HepG2 (cell line): ENCODE data around the gene OPRD1. TPM values are rescaled to one million over a fixed set of nuclear protein-coding genes. Genes with fewer than 3 reads are reported as not detected.
A peak's percentile ranks its signal among the peaks of the same experiment; 100 is the strongest.

Experiments used
- FOXJ3 ChIP-seq: sonication (generic); formaldehyde crosslinking; IDR thresholded peaks from 2 replicates; pipeline ENCODE4 v1.4.0; 2020; ENCODE audit warnings: missing genetic modification reagents, mild to moderate bottlenecking, borderline replicate concordance
- GMEB2 ChIP-seq: IDR thresholded peaks from 2 replicates; pipeline ENCODE4 v1.6.1; 2016; ENCODE audit warnings: missing biosample characterization, missing genetic modification reagents, low read depth
- KDM2A ChIP-seq: sonication (generic); formaldehyde crosslinking; IDR thresholded peaks from 2 replicates; pipeline ENCODE4 v1.4.0; 2020; ENCODE audit warnings: low read depth, missing genetic modification reagents, borderline replicate concordance
- KDM5A ChIP-seq: fragments of 200-600 bp; sonication (generic); IDR thresholded peaks from 2 replicates; pipeline ENCODE4 v1.7.0; 2018; ENCODE audit warnings: antibody characterized with exemption, mild to moderate bottlenecking, low read length, borderline replicate concordance
- MTERF4 ChIP-seq: sonication (generic); formaldehyde crosslinking; IDR thresholded peaks from 2 replicates; pipeline ENCODE4 v1.8.0; 2023; ENCODE audit warnings: mild to moderate bottlenecking, missing genetic modification reagents
- NR0B2 ChIP-seq: sonication (generic); formaldehyde crosslinking; IDR thresholded peaks from 2 replicates; pipeline ENCODE4 v1.4.0; 2020; ENCODE audit warnings: mild to moderate bottlenecking, missing genetic modification reagents
- PBX3 ChIP-seq: sonication (generic); formaldehyde crosslinking; IDR thresholded peaks from 2 replicates; pipeline ENCODE4 v1.8.1; 2023; ENCODE audit warnings: missing genetic modification reagents, inconsistent platforms, borderline replicate concordance
- POLR2A ChIP-seq, 2 experiments: IDR thresholded peaks; 2 replicates each; pipeline ENCODE4 v1.6.1; 2011; ENCODE audit warnings: low read depth in 2 of 2, low read length in 2 of 2, mild to moderate bottlenecking in 1 of 2, moderate library complexity in 1 of 2; ENCODE audit not compliant: insufficient read depth in 1 of 2
- SP2 ChIP-seq: sonication (generic); formaldehyde crosslinking; IDR thresholded peaks from 2 replicates; pipeline ENCODE4 v1.5.1; 2020; ENCODE audit warnings: mild to moderate bottlenecking, missing genetic modification reagents
- TBX2 ChIP-seq: sonication (generic); formaldehyde crosslinking; IDR thresholded peaks from 2 replicates; pipeline ENCODE4 v1.5.0; 2020; ENCODE audit warnings: missing genetic modification reagents, mild to moderate bottlenecking, borderline replicate concordance
- THAP7 ChIP-seq: sonication (generic); formaldehyde crosslinking; IDR thresholded peaks from 2 replicates; pipeline ENCODE4 v1.8.1; 2023; ENCODE audit warnings: mild to moderate bottlenecking, missing genetic modification reagents
- ZBTB44 ChIP-seq: sonication (generic); formaldehyde crosslinking; IDR thresholded peaks from 2 replicates; pipeline ENCODE4 v1.4.0; 2020; ENCODE audit warnings: missing genetic modification reagents
- ZBTB49 ChIP-seq: sonication (generic); formaldehyde crosslinking; IDR thresholded peaks from 2 replicates; pipeline ENCODE4 v1.4.0; 2020; ENCODE audit warnings: missing genetic modification reagents, borderline replicate concordance
- ZFX ChIP-seq: sonication (generic); formaldehyde crosslinking; IDR thresholded peaks from 2 replicates; pipeline ENCODE4 v1.4.0; 2020; ENCODE audit warnings: mild to moderate bottlenecking, low read depth, missing genetic modification reagents, moderate library complexity
- ZNF224 ChIP-seq: sonication (generic); formaldehyde crosslinking; IDR thresholded peaks from 2 replicates; pipeline ENCODE4 v1.5.0; 2020; ENCODE audit warnings: mild to moderate bottlenecking, missing genetic modification reagents
- ZNF232 ChIP-seq: sonication (generic); formaldehyde crosslinking; IDR thresholded peaks from 2 replicates; pipeline ENCODE4 v1.4.0; 2020; ENCODE audit warnings: missing genetic modification reagents, borderline replicate concordance
- ZNF607 ChIP-seq: sonication (generic); formaldehyde crosslinking; IDR thresholded peaks from 2 replicates; pipeline ENCODE4 v1.5.1; 2020; ENCODE audit warnings: missing genetic modification reagents, mild to moderate bottlenecking, borderline replicate concordance
- ZSCAN25 ChIP-seq: sonication (generic); formaldehyde crosslinking; IDR thresholded peaks from 2 replicates; pipeline ENCODE4 v1.8.0; 2022; ENCODE audit warnings: mild to moderate bottlenecking, missing genetic modification reagents
- polyA plus RNA-seq, 8 experiments: library from polyadenylated mRNA; depleted of rRNA in 3 of 8; stranded (reverse) in 7 of 8; unstranded in 1 of 8; fragments of >200 nt; fragmentation: Illumina TruSeq in 4 of 8; extraction: Trizol in 4 of 8; gene quantifications; 2 replicates each; pipeline versions ENCODE4 v1.2.1 to v1.2.3, GENCODE V29; 2011 to 2016; ENCODE audit warnings: low read depth in 4 of 8, missing spikeins in 1 of 8, mixed read lengths in 1 of 8; ENCODE audit not compliant: insufficient read depth in 1 of 8
- total RNA-seq, 5 experiments: library from RNA; depleted of rRNA; stranded (reverse); fragments of >200 nt; fragmentation: Illumina TruSeq; extraction: Trizol; gene quantifications; 2 replicates each; pipeline ENCODE4 v1.2.3, GENCODE V29; 2016; ENCODE audit warnings: low read depth in 1 of 5

Gene OPRD1
- total and polyA plus RNA-seq, 2 of the 13 experiments (the other 11 are each of a cell fraction or from before 2014, with no cell fraction given), result 0.02 to 0.03 TPM

GRCh38 chr1:28886731-28887418, 74.9 kb downstream of the OPRD1 start (continued):
- TF ChIP-seq GMEB2 (CRISPR knock-in tag), result no peak
- peak; percentile 97 for TF ChIP-seq SP2 (CRISPR knock-in tag)
- peak; percentile 87; the same call in 1 of the 2 replicates for TF ChIP-seq MTERF4 (CRISPR knock-in tag)
- TF ChIP-seq NR0B2 (CRISPR knock-in tag), result 0 out of 2 replicates have a peak, but pooled peaks have one; percentile 15
- no peak for TF ChIP-seq ZBTB49 (CRISPR knock-in tag)
- peak; percentile 70 for TF ChIP-seq ZFX (CRISPR knock-in tag)
- TF ChIP-seq ZNF232 (CRISPR knock-in tag), result 0 out of 2 replicates have a peak, but pooled peaks have one; percentile 20
- TF ChIP-seq PBX3 (CRISPR knock-in tag), result peak; percentile 83; the same call in 1 of the 2 replicates
- TF ChIP-seq POLR2A (IDR thresholded peaks at IDR 0.05; ENCODE audit: insufficient read depth in 1 of 2, low read depth in 2 of 2, low read length in 2 of 2), result peak; percentile 39 to 49; a peak in 2 of 4 replicates
- peak; percentile 55; the same call in 1 of the 2 replicates for TF ChIP-seq ZSCAN25 (CRISPR knock-in tag)
- peak; percentile 81; the same call in 1 of the 2 replicates for TF ChIP-seq KDM2A
- TF ChIP-seq FOXJ3 (CRISPR knock-in tag), result no peak
- TF ChIP-seq ZNF224 (CRISPR knock-in tag), result 0 out of 2 replicates have a peak, but pooled peaks have one; percentile 65
- no peak for TF ChIP-seq THAP7 (CRISPR knock-in tag)
- TF ChIP-seq TBX2 (CRISPR knock-in tag), result peak; percentile 61; the same call in 1 of the 2 replicates
- no peak for TF ChIP-seq ZNF607
- TF ChIP-seq KDM5A, result peak; percentile 37; the same call in 1 of the 2 replicates
- 0 out of 2 replicates have a peak, but pooled peaks have one; percentile 33 for TF ChIP-seq ZBTB44 (CRISPR knock-in tag)
